Measurements from ENCODE around the gene PHF1.

DNA sequence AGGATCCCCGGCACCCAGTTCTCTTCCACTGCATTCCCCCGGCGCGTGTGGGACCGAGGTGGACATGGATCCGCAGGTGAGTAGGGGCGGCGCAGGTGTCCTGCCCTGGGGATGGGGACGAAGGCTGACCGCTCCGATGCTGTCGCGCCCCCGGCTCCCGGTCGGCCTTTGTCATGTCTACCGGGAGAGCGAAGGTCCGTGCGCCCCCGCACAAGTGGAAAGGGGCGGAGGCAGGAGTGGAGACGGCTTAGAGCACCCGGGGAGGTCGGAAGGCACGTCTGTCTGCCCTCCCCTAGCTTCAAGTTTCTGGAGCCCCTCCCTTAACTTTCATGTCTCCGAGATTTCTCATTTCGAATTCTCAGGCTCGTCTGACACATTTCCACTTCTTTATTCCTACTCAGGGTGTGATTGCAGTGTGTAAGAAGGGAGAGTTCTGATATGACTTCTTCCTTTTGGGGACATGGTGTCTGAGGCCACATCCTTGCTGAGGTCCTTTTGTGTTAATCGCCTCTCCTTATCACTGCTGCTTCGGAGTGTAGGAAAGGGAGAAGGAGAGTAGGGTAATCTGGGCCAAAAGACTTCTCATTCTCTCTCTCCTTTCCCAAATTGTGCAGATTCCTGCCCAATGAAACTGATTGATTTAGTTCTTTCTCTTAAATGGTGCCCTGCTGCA is 18.8 kb upstream of the PHF1 start:
- TF ChIP-seq POLR2A (IDR thresholded peaks at IDR 0.05) = no peak
- TF ChIP-seq, protein P1, sequence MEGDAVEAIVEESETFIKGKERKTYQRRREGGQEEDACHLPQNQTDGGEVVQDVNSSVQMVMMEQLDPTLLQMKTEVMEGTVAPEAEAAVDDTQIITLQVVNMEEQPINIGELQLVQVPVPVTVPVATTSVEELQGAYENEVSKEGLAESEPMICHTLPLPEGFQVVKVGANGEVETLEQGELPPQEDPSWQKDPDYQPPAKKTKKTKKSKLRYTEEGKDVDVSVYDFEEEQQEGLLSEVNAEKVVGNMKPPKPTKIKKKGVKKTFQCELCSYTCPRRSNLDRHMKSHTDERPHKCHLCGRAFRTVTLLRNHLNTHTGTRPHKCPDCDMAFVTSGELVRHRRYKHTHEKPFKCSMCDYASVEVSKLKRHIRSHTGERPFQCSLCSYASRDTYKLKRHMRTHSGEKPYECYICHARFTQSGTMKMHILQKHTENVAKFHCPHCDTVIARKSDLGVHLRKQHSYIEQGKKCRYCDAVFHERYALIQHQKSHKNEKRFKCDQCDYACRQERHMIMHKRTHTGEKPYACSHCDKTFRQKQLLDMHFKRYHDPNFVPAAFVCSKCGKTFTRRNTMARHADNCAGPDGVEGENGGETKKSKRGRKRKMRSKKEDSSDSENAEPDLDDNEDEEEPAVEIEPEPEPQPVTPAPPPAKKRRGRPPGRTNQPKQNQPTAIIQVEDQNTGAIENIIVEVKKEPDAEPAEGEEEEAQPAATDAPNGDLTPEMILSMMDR (IDR thresholded peaks at IDR 0.05) = no peak

All from Peyer's patch (tissue), 4 donors.